ENCODE measurements around the gene SHISA9.

GRCh38 chr16:13064821-13065220, 163.4 kb downstream of the SHISA9 start:
- TF ChIP-seq CTCF (IDR thresholded peaks at IDR 0.05) (no peak), EP300 (IDR thresholded peaks at IDR 0.05) (no peak), POLR2A (IDR thresholded peaks at IDR 0.05) (no peak), POLR2AphosphoS5 (IDR thresholded peaks at IDR 0.05) (no peak)

Data from stomach (tissue), 4 donors.